ENCODE data around the gene DIS3L2. TPM values are rescaled to one million over a fixed set of nuclear protein-coding genes. Genes with fewer than 3 reads are reported as not detected.

Gene DIS3L2
- total and polyA plus RNA-seq, 2 of the 4 experiments (the other 2 are of a cell fraction), result 14.7 to 19.2 TPM

DNA sequence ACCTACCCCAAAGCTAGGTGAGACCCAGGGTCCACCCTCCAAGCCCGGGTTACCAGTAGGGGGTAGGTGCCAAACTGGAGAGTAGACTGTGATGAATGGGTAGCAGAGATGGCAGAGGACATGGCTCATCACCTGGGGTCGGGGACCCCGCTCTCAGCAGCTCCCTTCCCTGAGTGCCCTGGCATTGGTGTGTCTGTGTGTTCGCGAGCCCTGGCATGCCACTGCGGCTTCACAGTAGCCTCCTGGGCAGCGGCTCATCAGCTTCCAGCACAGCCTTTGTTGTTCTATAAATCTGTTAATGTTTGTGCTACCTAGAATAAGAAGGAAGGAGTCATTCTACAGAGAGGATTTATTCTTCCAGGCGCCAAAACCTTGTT, 354.4 kb downstream of the DIS3L2 start:
- H3K4me2 ChIP-seq (ENCODE audit: low read depth, low read length), result no peak overlapping the region
- H3K4ac ChIP-seq (ENCODE audit: low read depth, low read length), result no peak overlapping the region
- peaks cover 7% of the 10 kb centered on the region; the same call in 1 of the 2 replicates for H3K9me1 ChIP-seq (ENCODE audit: insufficient read depth, low read length)
- intact Hi-C loops (cut with micrococcal nuclease) (no loop called here), in situ Hi-C loops (cut with MboI; ENCODE audit: low sequenced_read_pairs) (loop anchor here (5.0 kb wide), 1 partner anchor 409 kb away; no protein-coding TSS in a partner anchor), dilution Hi-C loops (cut with HindIII; ENCODE audit: low sequenced_read_pairs, unreplicated experiment) (no loop called here)
- H2AK9ac ChIP-seq (replicated peaks; ENCODE audit: low read depth, low read length, poor library complexity), result no peak overlapping the region
- no peak for TF ChIP-seq MAZ (IDR thresholded peaks at IDR 0.05; ENCODE audit: borderline replicate concordance, low read depth, low read length)
- TF ChIP-seq FOS (IDR thresholded peaks at IDR 0.05; ENCODE audit: low read depth, low read length), result no peak
- no peak for TF ChIP-seq RFX5 (IDR thresholded peaks at IDR 0.05; ENCODE audit: low read depth, low read length)
- TF ChIP-seq MXI1 (IDR thresholded peaks at IDR 0.05; ENCODE audit: borderline replicate concordance, low read depth, low read length), result no peak
- TF ChIP-seq, protein P1, sequence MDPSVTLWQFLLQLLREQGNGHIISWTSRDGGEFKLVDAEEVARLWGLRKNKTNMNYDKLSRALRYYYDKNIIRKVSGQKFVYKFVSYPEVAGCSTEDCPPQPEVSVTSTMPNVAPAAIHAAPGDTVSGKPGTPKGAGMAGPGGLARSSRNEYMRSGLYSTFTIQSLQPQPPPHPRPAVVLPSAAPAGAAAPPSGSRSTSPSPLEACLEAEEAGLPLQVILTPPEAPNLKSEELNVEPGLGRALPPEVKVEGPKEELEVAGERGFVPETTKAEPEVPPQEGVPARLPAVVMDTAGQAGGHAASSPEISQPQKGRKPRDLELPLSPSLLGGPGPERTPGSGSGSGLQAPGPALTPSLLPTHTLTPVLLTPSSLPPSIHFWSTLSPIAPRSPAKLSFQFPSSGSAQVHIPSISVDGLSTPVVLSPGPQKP (IDR thresholded peaks at IDR 0.05; ENCODE audit: borderline replicate concordance, low read depth, low read length), result no peak
- TF ChIP-seq, protein P2, sequence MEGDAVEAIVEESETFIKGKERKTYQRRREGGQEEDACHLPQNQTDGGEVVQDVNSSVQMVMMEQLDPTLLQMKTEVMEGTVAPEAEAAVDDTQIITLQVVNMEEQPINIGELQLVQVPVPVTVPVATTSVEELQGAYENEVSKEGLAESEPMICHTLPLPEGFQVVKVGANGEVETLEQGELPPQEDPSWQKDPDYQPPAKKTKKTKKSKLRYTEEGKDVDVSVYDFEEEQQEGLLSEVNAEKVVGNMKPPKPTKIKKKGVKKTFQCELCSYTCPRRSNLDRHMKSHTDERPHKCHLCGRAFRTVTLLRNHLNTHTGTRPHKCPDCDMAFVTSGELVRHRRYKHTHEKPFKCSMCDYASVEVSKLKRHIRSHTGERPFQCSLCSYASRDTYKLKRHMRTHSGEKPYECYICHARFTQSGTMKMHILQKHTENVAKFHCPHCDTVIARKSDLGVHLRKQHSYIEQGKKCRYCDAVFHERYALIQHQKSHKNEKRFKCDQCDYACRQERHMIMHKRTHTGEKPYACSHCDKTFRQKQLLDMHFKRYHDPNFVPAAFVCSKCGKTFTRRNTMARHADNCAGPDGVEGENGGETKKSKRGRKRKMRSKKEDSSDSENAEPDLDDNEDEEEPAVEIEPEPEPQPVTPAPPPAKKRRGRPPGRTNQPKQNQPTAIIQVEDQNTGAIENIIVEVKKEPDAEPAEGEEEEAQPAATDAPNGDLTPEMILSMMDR (conservative IDR thresholded peaks at IDR 0.05; ENCODE audit: low read depth, low read length), result no peak
- TF ChIP-seq BHLHE40 (IDR thresholded peaks at IDR 0.05; ENCODE audit: low read depth, low read length), result no peak
- WGBS, 2 experiments (ENCODE audit: extremely low coverage in 2 of 2, insufficient read length in 1 of 2), result no CpG with 5 or more reads among the region's 8 CpGs
- no peaks in the 10 kb centered on the region for H3K27me3 ChIP-seq (ENCODE audit: control insufficient read depth, insufficient read depth, low read length)
- H3K4me3 ChIP-seq (ENCODE audit: insufficient read depth, low read depth, low read length), result no peak overlapping the region
- no peaks in the 10 kb centered on the region for H4K20me1 ChIP-seq (ENCODE audit: insufficient read depth, low read length)
- no peak overlapping the region for H4K8ac ChIP-seq (ENCODE audit: low read depth in 2 of 2, low read length in 2 of 2)
- ATAC-seq (ENCODE audit: low read depth) (no peak), DNase-seq (no peak)
- no peak overlapping the region for H2BK15ac ChIP-seq (ENCODE audit: low read depth, low read length)
- no peak overlapping the region for H4K5ac ChIP-seq (ENCODE audit: low read depth, low read length)
- H3K36me3 ChIP-seq (ENCODE audit: control insufficient read depth, insufficient read depth, low read length), result no peaks in the 10 kb centered on the region
- no peak overlapping the region for H2AFZ ChIP-seq (replicated peaks; ENCODE audit: low read length, poor library complexity)
- H3K23ac ChIP-seq (ENCODE audit: low read depth, low read length), result no peak overlapping the region
- no peak overlapping the region for H2BK120ac ChIP-seq (ENCODE audit: low read depth, low read length)
- no peaks in the 10 kb centered on the region for H3K79me1 ChIP-seq (ENCODE audit: low read depth in 1 of 2, low read length in 2 of 2)
- H3K9me3 ChIP-seq (ENCODE audit: control insufficient read depth, insufficient read depth, low read length), result no peaks in the 10 kb centered on the region
- H3K9ac ChIP-seq (ENCODE audit: low read depth, low read length), result no peak overlapping the region
- H4K91ac ChIP-seq (ENCODE audit: insufficient read depth, low read depth, low read length), result no peak overlapping the region
- H3K18ac ChIP-seq (ENCODE audit: low read depth, low read length), result no peak overlapping the region
- no peak overlapping the region for H3K14ac ChIP-seq (replicated peaks; ENCODE audit: low read depth, low read length)
- no peak overlapping the region for H2AK5ac ChIP-seq (ENCODE audit: low read depth, low read length)
- H2BK5ac ChIP-seq (ENCODE audit: low read depth, low read length, poor library complexity, severe bottlenecking), result no peak overlapping the region
- no peak overlapping the region for H2BK20ac ChIP-seq (ENCODE audit: low read depth, low read length)
- H3K27ac ChIP-seq (ENCODE audit: insufficient read depth, low read length), result no peak overlapping the region
- no TSS peak for BruUV-seq (replicated peaks)
- ChIA-PET POLR2A (ENCODE audit: unreplicated experiment) (no interaction called here), CTCF (no interaction called here)
- no peaks in the 10 kb centered on the region for H3K4me1 ChIP-seq (ENCODE audit: control insufficient read depth, insufficient read depth, low read length)
- H3K56ac ChIP-seq (ENCODE audit: extremely low read depth, insufficient read depth, low read length), result no peak overlapping the region
